Epithelial cell of proximal tubule (primary cell): ENCODE data around the gene RNU5B-1. TPM values are rescaled to one million over a fixed set of nuclear protein-coding genes. Genes with fewer than 3 reads are reported as not detected.
A peak's percentile ranks its signal among the peaks of the same experiment; 100 is the strongest.

ENCODE experiments used
- DNase-seq: peaks from one replicate; pipeline ENCODE4 v3.0.0-alpha.2; 2011; ENCODE audit warnings: low read depth
- H3K4me3 ChIP-seq: 2 replicates; pipeline ENCODE4 v1.5.1; 2011; ENCODE audit warnings: low read depth, mild to moderate bottlenecking, low read length
- total RNA-seq: library from RNA; depleted of rRNA; stranded (reverse); fragments of >200 nt; gene quantifications from 2 replicates; pipeline ENCODE4 v1.2.3, GENCODE V29; 2015
- TF ChIP-seq, protein P1 (sequence below): conservative IDR thresholded peaks from 2 replicates; pipeline ENCODE4 v1.5.1; 2012; ENCODE audit warnings: low read depth, mild to moderate bottlenecking, low read length

Gene RNU5B-1
- total RNA-seq, 1 donor from 2014 or later: not detected

- no peak overlapping the region for H3K4me3 ChIP-seq
- TF ChIP-seq, protein P1, sequence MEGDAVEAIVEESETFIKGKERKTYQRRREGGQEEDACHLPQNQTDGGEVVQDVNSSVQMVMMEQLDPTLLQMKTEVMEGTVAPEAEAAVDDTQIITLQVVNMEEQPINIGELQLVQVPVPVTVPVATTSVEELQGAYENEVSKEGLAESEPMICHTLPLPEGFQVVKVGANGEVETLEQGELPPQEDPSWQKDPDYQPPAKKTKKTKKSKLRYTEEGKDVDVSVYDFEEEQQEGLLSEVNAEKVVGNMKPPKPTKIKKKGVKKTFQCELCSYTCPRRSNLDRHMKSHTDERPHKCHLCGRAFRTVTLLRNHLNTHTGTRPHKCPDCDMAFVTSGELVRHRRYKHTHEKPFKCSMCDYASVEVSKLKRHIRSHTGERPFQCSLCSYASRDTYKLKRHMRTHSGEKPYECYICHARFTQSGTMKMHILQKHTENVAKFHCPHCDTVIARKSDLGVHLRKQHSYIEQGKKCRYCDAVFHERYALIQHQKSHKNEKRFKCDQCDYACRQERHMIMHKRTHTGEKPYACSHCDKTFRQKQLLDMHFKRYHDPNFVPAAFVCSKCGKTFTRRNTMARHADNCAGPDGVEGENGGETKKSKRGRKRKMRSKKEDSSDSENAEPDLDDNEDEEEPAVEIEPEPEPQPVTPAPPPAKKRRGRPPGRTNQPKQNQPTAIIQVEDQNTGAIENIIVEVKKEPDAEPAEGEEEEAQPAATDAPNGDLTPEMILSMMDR: no peak
- DNase-seq: no peak
Observed at GRCh38 chr15:65277015-65277414, 27.5 kb upstream of the RNU5B-1 start.

DNA sequence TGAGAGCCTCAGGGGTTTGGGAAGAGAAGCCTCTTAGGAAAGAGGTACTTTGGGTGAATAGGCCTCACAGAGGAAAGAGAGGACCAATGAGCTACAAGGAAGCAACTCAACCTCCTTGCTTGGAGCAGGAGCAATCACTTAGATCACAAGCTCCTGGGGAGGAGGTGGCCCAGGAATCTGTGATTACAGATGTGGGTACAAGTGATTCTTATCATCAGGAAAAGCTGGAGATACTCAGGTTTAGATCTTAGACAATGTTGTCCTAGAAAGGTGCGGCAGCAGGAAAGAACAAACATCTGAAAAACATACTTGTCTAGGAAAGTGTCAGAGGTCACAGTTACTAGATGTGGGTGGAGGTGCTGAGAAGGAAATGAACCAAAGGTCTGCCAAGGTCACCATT lies 26.0 kb upstream of the RNU5B-1 start:
- DNase-seq: no peak
- TF ChIP-seq, protein P1: no peak
- no peak overlapping the region for H3K4me3 ChIP-seq

- no peak for DNase-seq
- peak overlapping the region; percentile 87 for H3K4me3 ChIP-seq
- TF ChIP-seq, protein P1: no peak
Observed at GRCh38 chr15:65285291-65286068, 19.0 kb upstream of the RNU5B-1 start.

DNA sequence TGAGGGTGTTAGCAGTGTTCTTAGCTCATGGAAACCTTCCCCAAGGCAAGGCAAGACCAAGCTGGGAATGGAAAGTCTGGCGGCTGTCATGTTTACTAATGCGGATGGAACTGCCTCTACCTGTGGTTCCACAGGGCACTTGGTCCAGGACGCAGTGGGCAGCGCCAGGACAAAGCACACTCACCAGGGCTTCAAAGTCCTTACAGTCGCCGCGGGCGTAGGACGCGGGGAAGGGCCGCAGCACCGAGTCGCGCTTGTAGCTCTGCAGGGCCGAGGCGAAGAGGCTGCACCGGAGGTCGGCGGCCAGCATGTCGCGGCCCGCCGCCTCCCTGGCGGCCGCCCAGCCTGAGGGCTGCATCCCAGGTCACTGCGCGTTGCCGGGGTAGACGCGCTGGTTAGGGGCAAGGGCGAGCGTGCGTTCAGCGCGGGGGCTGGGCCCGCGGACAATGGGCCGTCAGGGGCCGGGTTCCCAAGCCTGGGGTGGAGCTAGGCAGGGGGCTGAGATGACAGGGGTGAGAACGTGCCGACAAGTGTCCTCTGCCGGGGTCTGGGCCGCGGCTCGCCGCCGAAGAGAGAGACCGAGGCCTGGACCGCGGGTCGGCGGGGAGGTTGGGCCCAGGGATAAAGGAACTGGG lies 18.3 kb upstream of the RNU5B-1 start:
- no peak for DNase-seq

DNA sequence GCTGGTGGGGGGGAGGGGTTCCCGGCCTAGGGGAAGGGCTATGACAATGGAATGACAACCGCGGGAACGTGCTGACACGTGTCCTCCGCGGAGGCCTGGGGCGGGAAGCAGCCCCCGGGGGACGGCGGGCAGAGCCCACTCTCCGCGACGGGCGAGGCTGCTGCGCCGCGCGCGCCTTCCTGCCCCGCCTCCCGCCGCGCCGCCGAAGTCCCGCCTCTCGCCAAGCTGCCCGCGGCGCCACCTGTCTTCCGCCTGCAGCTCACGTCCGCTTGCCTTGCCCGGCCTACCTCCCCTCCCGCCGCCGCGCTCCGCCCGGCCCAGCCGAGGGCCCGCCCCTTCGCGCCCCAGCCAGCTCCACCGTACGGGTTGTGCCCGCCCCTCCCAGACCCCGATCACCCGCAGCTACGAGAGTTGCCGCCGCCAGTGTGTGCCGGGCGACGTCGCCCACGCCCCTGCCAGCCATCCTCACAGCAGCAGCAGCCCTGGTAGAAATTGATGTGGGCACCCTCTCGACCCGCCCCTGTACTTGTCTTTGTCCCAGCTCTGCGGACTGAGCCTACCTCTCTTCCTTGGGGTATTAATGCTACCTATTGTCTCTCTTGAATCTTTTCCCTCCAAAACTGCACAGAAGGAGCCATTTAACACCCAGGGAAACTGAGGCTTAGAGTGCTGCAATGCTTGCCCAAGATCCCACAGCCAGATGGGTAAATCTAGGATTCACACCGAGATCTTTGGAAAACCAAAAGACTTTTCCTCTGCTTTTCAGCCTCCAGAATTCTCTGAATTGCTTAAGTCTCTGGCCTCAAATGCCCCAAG lies 17.6 kb upstream of the RNU5B-1 start, which contains the start of gene PARP16:
PARP16 (minus strand) TSS at position 180 of the 816 bp plus-strand sequence. CDS start 457 bp downstream, outside the sequence.
- no peak for DNase-seq
- H3K4me3 ChIP-seq: peak within 1 kb of the TSS; percentile 87
- TF ChIP-seq, protein P1: peak; percentile 34

More for the DNA sequence above, 18.3 kb upstream of the RNU5B-1 start:
- TF ChIP-seq, protein P1: no peak
- H3K4me3 ChIP-seq: peak overlapping the region; percentile 87

DNA sequence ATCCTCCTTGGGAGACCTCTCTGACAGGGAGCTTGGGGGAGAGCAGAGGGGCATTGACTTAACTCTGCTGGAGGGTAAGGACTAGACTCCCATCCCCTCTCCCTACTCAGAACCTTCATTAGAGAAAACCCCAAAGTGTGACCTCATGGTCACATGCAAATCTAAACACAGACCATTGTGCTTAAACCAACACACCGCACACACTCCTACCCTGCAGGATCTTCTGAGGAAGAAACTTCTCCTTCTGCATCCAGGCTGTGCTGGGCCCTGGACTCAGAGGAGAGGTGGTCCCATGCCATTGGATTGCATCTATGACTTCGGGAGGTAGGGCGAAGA lies 17.0 kb upstream of the RNU5B-1 start:
- no peak overlapping the region for H3K4me3 ChIP-seq
- TF ChIP-seq, protein P1: no peak
- DNase-seq: no peak
